Activated T-cell treated with anti-CD3 and anti-CD28 coated beads for 48 hours (primary cell): Measurements from ENCODE around the gene TIGD2.

Source experiments
- DNase-seq: peaks from one replicate; pipeline ENCODE4 v3.0.0-alpha.2; 2020; ENCODE audit warnings: low read depth

TIGD2 gene

DNA sequence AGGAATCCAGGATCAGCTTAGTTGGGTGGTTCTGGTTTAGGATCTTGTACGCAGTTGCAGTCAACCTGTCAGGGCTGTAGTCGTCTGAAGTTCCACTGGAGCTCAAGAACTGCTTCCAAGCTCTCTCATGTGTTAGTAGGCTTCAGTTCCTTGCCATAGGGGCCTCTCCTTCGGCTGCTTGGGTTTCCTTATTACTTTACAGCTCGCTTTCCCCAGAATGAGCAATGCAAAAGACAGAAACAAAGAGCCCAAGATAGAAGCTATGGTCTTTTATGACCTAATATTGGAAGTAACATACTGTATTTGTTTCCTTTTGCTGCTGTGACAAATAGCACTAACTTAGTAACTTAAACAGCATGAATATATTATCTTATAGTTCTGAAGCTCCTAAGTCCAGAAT is 51.7 kb downstream of the TIGD2 start:
- DNase-seq = no peak

DNA sequence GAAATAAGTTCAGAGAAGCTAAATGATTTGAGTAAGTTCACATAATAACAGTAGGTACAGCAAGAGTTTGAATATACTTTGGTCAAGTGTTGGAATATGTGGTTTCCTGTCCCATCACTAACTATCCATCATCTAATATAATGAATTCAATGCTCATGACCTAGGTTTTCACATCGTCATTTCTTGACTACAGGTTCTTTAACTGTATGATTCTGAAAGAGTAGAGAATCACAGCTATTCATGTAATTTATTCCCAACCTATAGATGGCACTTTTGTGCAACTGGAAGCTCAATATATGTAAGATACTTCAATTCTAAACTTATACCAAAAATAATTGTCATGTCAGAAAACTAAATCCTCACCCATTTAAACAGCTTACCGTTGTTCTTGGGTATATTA is 53.1 kb downstream of the TIGD2 start:
- no peak for DNase-seq
